Fibroblast of lung (primary cell): Measurements from ENCODE around the gene CPEB2. TPM values are rescaled to one million over a fixed set of nuclear protein-coding genes. Genes with fewer than 3 reads are reported as not detected.

ENCODE experiments used
- DNase-seq, 2 donors: peaks; one replicate each; pipeline versions ENCODE4 v3.0.0 to v3.0.0-alpha.2; 2010; ENCODE audit warnings: low read depth in 2 of 2
- H2AFZ ChIP-seq: 2 replicates; pipeline ENCODE4 v1.5.1; 2012; ENCODE audit warnings: low read length, control low read depth, inconsistent platforms
- H3K27ac ChIP-seq: 2 replicates; pipeline ENCODE4 v1.5.1; 2011; ENCODE audit warnings: low read length, control low read depth; ENCODE audit not compliant: insufficient read depth
- H3K27me3 ChIP-seq: 2 replicates; pipeline ENCODE4 v1.5.1; 2011; ENCODE audit warnings: mild to moderate bottlenecking, low read length; ENCODE audit not compliant: control insufficient read depth, insufficient read depth
- H3K36me3 ChIP-seq: 2 replicates; pipeline ENCODE4 v1.5.1; 2011; ENCODE audit warnings: low read length; ENCODE audit not compliant: control insufficient read depth, insufficient read depth
- H3K4me1 ChIP-seq: 2 replicates; pipeline ENCODE4 v1.5.1; 2011; ENCODE audit warnings: low read length; ENCODE audit not compliant: control insufficient read depth, insufficient read depth; ENCODE audit errors: extremely low read depth
- H3K4me2 ChIP-seq: 2 replicates; pipeline ENCODE4 v1.5.1; 2011; ENCODE audit warnings: low read length, control low read depth; ENCODE audit not compliant: insufficient read depth; ENCODE audit errors: extremely low read depth
- H3K4me3 ChIP-seq, 4 experiments: fragments of 200-600 bp in 1 of 4; sonication (generic) in 1 of 4; replicated peaks in 1 of 4; 2 replicates each; pipeline ENCODE4 v1.5.1; 2011 to 2016; ENCODE audit warnings: low read length in 4 of 4, low read depth in 3 of 4, mild to moderate bottlenecking in 3 of 4, control low read depth in 2 of 4, inconsistent platforms in 1 of 4, mixed read lengths in 1 of 4; ENCODE audit not compliant: insufficient read depth in 1 of 4; ENCODE audit errors: control extremely low read depth in 1 of 4
- H3K79me2 ChIP-seq: 2 replicates; pipeline ENCODE4 v1.5.1; 2012; ENCODE audit warnings: mild to moderate bottlenecking, low read length, inconsistent platforms; ENCODE audit not compliant: control insufficient read depth, insufficient read depth
- H3K9ac ChIP-seq: 2 replicates; pipeline ENCODE4 v1.5.1; 2011; ENCODE audit warnings: mild to moderate bottlenecking, low read length, control low read depth; ENCODE audit not compliant: insufficient read depth
- H3K9me3 ChIP-seq: 2 replicates; pipeline ENCODE4 v1.5.1; 2012; ENCODE audit warnings: low read depth, low read length; ENCODE audit not compliant: control insufficient read depth, insufficient read depth
- H4K20me1 ChIP-seq: 2 replicates; pipeline ENCODE4 v1.5.1; 2011; ENCODE audit warnings: low read length; ENCODE audit not compliant: control insufficient read depth, insufficient read depth; ENCODE audit errors: extremely low read depth
- EZH2 ChIP-seq: IDR thresholded peaks from 2 replicates; pipeline ENCODE4 v1.5.1; 2012; ENCODE audit warnings: low read length, control low read depth, mild to moderate bottlenecking; ENCODE audit errors: missing control alignments
- polyA plus RNA-seq, 2 donors: library from polyadenylated mRNA; depleted of rRNA in 1 of 2; stranded (reverse) in 1 of 2; unstranded in 1 of 2; fragments of >200 nt; gene quantifications; 2 replicates each; pipeline ENCODE4 v1.2.1, GENCODE V29; 2011 to 2012; ENCODE audit warnings: missing spikeins in 1 of 2
- total RNA-seq: library from RNA; depleted of rRNA; stranded (reverse); fragments of >200 nt; gene quantifications from 2 replicates; pipeline ENCODE4 v1.2.1, GENCODE V29; 2014
- TF ChIP-seq, protein P1 (sequence below), 2 donors: IDR thresholded peaks in 1 of 2; conservative IDR thresholded peaks in 1 of 2; 1 replicate in 1 of 2; 2 replicates in 1 of 2; pipeline ENCODE4 v1.5.1; 2011 to 2012; ENCODE audit warnings: low read length in 2 of 2, control low read depth in 1 of 2, inconsistent platforms in 1 of 2, low read depth in 1 of 2, mild to moderate bottlenecking in 1 of 2

CPEB2 gene
- total and polyA plus RNA-seq, 2 donors (not counting 1 experiment from before 2014, with no cell fraction given) = 18.6 to 19.0 TPM

- no peak overlapping the region for H3K9ac ChIP-seq
- no peaks in the 10 kb centered on the region for H3K9me3 ChIP-seq
- H3K27ac ChIP-seq = no peak overlapping the region
- no peaks in the 10 kb centered on the region for H3K79me2 ChIP-seq
- H4K20me1 ChIP-seq = no peaks in the 10 kb centered on the region
- H3K4me1 ChIP-seq = peaks cover 4% of the 10 kb centered on the region
- H3K4me3 ChIP-seq = no peak overlapping the region
- no peak for DNase-seq
- no peaks in the 10 kb centered on the region for H3K27me3 ChIP-seq
- H3K4me2 ChIP-seq = no peak overlapping the region
- TF ChIP-seq, protein P1, sequence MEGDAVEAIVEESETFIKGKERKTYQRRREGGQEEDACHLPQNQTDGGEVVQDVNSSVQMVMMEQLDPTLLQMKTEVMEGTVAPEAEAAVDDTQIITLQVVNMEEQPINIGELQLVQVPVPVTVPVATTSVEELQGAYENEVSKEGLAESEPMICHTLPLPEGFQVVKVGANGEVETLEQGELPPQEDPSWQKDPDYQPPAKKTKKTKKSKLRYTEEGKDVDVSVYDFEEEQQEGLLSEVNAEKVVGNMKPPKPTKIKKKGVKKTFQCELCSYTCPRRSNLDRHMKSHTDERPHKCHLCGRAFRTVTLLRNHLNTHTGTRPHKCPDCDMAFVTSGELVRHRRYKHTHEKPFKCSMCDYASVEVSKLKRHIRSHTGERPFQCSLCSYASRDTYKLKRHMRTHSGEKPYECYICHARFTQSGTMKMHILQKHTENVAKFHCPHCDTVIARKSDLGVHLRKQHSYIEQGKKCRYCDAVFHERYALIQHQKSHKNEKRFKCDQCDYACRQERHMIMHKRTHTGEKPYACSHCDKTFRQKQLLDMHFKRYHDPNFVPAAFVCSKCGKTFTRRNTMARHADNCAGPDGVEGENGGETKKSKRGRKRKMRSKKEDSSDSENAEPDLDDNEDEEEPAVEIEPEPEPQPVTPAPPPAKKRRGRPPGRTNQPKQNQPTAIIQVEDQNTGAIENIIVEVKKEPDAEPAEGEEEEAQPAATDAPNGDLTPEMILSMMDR (conservative IDR thresholded peaks at IDR 0.05 in 1 of 2, IDR thresholded peaks at IDR 0.05 in 1 of 2; ENCODE audit: low read depth in 1 of 2, low read length in 2 of 2) = no peak
- TF ChIP-seq EZH2 = no peak
- H2AFZ ChIP-seq = no peak overlapping the region
- no peaks in the 10 kb centered on the region for H3K36me3 ChIP-seq
Measured at GRCh38 chr4:15100380-15100779, 98.1 kb downstream of the CPEB2 start.

DNA sequence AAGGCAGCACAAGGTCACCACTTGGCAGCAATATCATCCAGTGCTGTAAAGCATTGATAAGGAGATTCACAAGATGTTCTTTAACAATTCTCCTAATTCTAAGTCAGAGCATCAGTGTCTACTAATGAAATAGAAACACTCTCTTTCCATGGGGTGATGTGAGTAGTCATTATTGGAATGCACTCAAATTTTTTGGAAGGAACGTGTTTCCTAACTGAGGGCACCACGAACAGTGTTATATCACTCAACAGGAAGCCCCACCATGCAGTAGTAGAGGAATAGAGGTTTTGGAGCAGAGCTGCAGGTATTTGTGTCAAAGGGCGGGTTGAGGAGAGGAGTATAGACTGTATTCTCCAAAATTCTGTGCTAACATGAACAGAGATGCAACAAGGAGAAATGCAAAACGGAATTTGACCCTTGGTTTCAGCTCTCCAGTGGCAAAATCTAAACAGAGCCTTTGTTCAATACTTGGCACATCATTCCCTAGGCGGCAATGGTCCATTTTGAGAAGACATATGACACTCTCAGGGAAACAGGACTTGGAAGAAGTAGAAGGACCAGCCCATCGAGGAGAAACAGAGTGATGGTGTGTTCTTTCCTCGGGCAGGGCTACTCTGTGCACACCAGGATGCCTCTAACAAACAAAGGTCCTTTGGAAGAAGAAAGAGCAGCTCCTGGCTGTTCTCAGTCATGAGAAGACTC lies 98.9 kb downstream of the CPEB2 start:
- TF ChIP-seq, protein P1 (conservative IDR thresholded peaks at IDR 0.05 in 1 of 2, IDR thresholded peaks at IDR 0.05 in 1 of 2; ENCODE audit: low read depth in 1 of 2, low read length in 2 of 2) = no peak
- no peak for TF ChIP-seq EZH2
- Histone ChIP-seq H3K9ac (no peak overlapping the region), H3K4me1 (peaks cover 4% of the 10 kb centered on the region), H4K20me1 (no peaks in the 10 kb centered on the region), H3K79me2 (no peaks in the 10 kb centered on the region), H3K27ac (no peak overlapping the region), H3K36me3 (no peaks in the 10 kb centered on the region), H3K4me2 (no peak overlapping the region), H2AFZ (no peak overlapping the region), H3K9me3 (no peaks in the 10 kb centered on the region), H3K4me3 (no peak overlapping the region), H3K27me3 (no peaks in the 10 kb centered on the region)
- DNase-seq = peak; percentile 8 to 32

GRCh38 chr4:15104825-15105224 lies 102.5 kb downstream of the CPEB2 start:
- peak in 1 of 2 donors; percentile 28 for DNase-seq
- Histone ChIP-seq H3K4me1 (peaks cover 4% of the 10 kb centered on the region), H4K20me1 (no peaks in the 10 kb centered on the region), H3K9me3 (no peaks in the 10 kb centered on the region), H2AFZ (peak overlapping the region; percentile 33), H3K9ac (no peak overlapping the region), H3K27ac (no peak overlapping the region), H3K4me3 (no peak overlapping the region), H3K27me3 (no peaks in the 10 kb centered on the region), H3K36me3 (no peaks in the 10 kb centered on the region), H3K4me2 (no peak overlapping the region), H3K79me2 (no peaks in the 10 kb centered on the region)
- no peak for TF ChIP-seq EZH2
- TF ChIP-seq, protein P1 (conservative IDR thresholded peaks at IDR 0.05 in 1 of 2, IDR thresholded peaks at IDR 0.05 in 1 of 2; ENCODE audit: low read depth in 1 of 2, low read length in 2 of 2) = no peak
